ENCODE measurements around the gene CRIM1.
A peak's percentile ranks its signal among the peaks of the same experiment; 100 is the strongest.

The CRIM1 gene

GRCh38 chr2:36574560-36574959 lies 219.0 kb downstream of the CRIM1 start:
- TF ChIP-seq CTCF (IDR thresholded peaks at IDR 0.05), result no peak
- H3K36me3 ChIP-seq, result peaks cover 80% of the 10 kb centered on the region
- no peaks in the 10 kb centered on the region for H3K27me3 ChIP-seq
- H3K9me3 ChIP-seq, result no peaks in the 10 kb centered on the region
- H3K4me1 ChIP-seq (ENCODE audit: control insufficient read depth in 1 of 2, insufficient read depth in 1 of 2, low read depth in 1 of 2, low read length in 1 of 2), result peaks cover 0 to 6% of the 10 kb centered on the region in 2 experiments
- H3K27ac ChIP-seq, result no peak overlapping the region
- H3K4me3 ChIP-seq (ENCODE audit: low read depth in 1 of 2, low read length in 1 of 2), result no peak overlapping the region

GRCh38 chr2:36577884-36578283 lies 222.3 kb downstream of the CRIM1 start:
- Histone ChIP-seq H3K4me1 (ENCODE audit: control insufficient read depth in 1 of 2, insufficient read depth in 1 of 2, low read depth in 1 of 2, low read length in 1 of 2) (peaks cover 11 to 12% of the 10 kb centered on the region in 2 experiments), H3K9me3 (no peaks in the 10 kb centered on the region), H3K27ac (no peak overlapping the region), H3K36me3 (peaks cover 82% of the 10 kb centered on the region), H3K4me3 (ENCODE audit: low read depth in 1 of 2, low read length in 1 of 2) (no peak overlapping the region), H3K27me3 (no peaks in the 10 kb centered on the region)
- TF ChIP-seq CTCF (IDR thresholded peaks at IDR 0.05), result no peak

GRCh38 chr2:36578343-36579296 lies 223.0 kb downstream of the CRIM1 start:
- H3K27ac ChIP-seq, result no peak overlapping the region
- no peak overlapping the region for H3K4me3 ChIP-seq (ENCODE audit: low read depth in 1 of 2, low read length in 1 of 2)
- no peak for TF ChIP-seq CTCF (IDR thresholded peaks at IDR 0.05)
- no peaks in the 10 kb centered on the region for H3K9me3 ChIP-seq
- peaks cover 77% of the 10 kb centered on the region for H3K36me3 ChIP-seq
- H3K27me3 ChIP-seq, result no peaks in the 10 kb centered on the region
- peaks cover 13 to 17% of the 10 kb centered on the region in 2 experiments for H3K4me1 ChIP-seq (ENCODE audit: control insufficient read depth in 1 of 2, insufficient read depth in 1 of 2, low read depth in 1 of 2, low read length in 1 of 2)

GRCh38 chr2:36579297-36579664 lies 223.7 kb downstream of the CRIM1 start:
- TF ChIP-seq CTCF (IDR thresholded peaks at IDR 0.05), result no peak
- Histone ChIP-seq H3K4me3 (ENCODE audit: low read depth in 1 of 2, low read length in 1 of 2) (no peak overlapping the region), H3K9me3 (no peaks in the 10 kb centered on the region), H3K27me3 (no peaks in the 10 kb centered on the region), H3K4me1 (ENCODE audit: control insufficient read depth in 1 of 2, insufficient read depth in 1 of 2, low read depth in 1 of 2, low read length in 1 of 2) (peaks cover 19 to 23% of the 10 kb centered on the region in 2 experiments), H3K36me3 (peaks cover 71% of the 10 kb centered on the region), H3K27ac (no peak overlapping the region)

GRCh38 chr2:36582538-36582937 lies 227.0 kb downstream of the CRIM1 start:
- H3K4me3 ChIP-seq (ENCODE audit: low read depth in 1 of 2, low read length in 1 of 2), result no peak overlapping the region
- H3K27me3 ChIP-seq, result no peaks in the 10 kb centered on the region
- H3K36me3 ChIP-seq, result peaks cover 54% of the 10 kb centered on the region
- no peaks in the 10 kb centered on the region for H3K9me3 ChIP-seq
- peak overlapping the region; percentile 5 for H3K27ac ChIP-seq
- peaks cover 25 to 26% of the 10 kb centered on the region in 2 experiments for H3K4me1 ChIP-seq (ENCODE audit: control insufficient read depth in 1 of 2, insufficient read depth in 1 of 2, low read depth in 1 of 2, low read length in 1 of 2)
- TF ChIP-seq CTCF (IDR thresholded peaks at IDR 0.05), result no peak

Data from neutrophil (primary cell).